CD4-positive, alpha-beta T cell treated with Interferon gamma for 1 hour (primary cell): ENCODE measurements around the gene ACY1.

ENCODE experiments used
- DNase-seq: peaks from one replicate; pipeline ENCODE4 v3.0.0-alpha.2; 2020

The ACY1 gene

DNA sequence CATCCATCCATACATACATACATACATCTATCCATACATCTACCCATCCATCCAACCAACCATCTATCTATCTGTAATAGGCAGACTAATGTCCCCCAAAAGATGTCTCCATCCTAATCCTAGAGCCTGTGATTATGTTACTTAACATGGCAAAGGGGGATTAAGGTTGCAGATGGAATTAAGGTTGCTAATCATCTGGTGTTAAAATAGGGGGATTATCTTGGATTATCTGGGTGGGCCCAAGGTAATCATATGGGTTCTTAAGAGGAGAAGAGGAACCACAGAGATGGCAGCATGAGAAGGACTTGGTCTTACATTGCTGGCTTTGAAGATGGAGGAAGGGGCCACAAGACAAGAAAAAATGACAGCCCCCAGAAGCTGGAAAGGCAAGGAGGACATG, 27.1 kb downstream of the ACY1 start:
- no peak for DNase-seq

DNA sequence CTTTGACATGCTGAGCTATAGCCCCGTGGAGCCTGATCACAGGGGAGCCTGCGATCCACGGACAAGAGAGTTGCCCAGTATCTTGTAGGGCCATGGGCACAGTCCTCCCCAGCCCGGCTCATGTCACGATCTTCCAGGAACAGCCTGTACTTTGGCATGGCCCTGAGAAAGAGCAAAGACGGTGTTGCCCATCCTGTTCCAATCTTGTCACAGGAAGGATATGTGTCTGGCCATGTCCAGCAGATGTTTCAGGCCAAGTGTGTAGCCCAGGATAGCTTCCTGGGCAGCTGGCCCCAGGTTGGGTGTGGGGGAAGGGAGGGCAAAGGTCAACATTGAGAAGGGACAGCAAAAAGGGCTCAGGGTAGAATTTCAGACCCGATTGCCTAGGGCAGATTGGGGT, 29.4 kb downstream of the ACY1 start:
- DNase-seq, result no peak

GRCh38 chr3:52013802-52014598, 30.7 kb downstream of the ACY1 start:
- DNase-seq, result no peak

DNA sequence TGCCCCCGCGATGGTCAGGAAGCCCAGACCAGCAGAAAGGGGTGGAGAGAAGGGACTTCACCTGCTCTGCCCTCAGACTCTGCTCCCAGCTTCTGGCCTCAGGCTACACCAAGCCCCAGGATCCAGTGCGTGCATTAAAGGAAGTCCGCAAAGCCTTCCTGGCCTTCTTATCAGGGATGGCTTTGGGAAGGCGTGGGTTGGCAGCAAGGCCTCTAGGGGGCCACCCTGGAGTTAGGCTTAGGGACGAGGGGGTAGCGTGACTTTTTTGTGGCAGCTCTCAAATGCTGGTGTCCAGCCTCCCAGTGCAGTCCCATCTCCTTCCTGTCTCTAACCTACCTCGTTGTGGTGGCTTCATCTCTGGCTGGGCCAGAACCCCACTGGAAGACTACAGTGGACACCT, 31.3 kb downstream of the ACY1 start:
- no peak for DNase-seq

- no peak for DNase-seq
These were observed 32.3 kb downstream of the ACY1 start for GRCh38 chr3:52015438-52016228.

DNA sequence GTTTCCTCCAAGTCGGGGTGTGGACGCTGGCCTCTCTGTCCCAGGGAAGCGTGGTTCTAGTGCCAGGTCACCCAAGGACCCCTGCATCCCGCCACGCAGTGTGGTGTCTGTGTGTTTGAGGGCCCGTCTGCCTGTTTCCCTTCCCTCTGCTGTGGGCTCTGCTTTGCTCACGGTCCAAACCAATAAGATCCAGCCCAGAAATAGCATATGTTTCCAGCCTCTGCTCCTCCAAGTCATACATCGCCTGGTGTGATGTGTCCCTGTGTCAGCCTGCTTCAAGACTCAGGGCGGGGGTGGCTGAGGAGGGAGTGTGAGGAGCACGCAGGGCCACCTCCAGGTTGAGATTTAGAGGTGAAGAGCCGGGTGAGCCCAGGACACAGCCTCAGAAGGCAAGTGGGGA, 34.3 kb downstream of the ACY1 start:
- no peak for DNase-seq

GRCh38 chr3:52018319-52019000, 35.1 kb downstream of the ACY1 start:
- no peak for DNase-seq

- DNase-seq, result no peak
These were observed 36.2 kb downstream of the ACY1 start for GRCh38 chr3:52019352-52020080.

GRCh38 chr3:52020796-52021195, 37.5 kb downstream of the ACY1 start:
- DNase-seq, result no peak

DNA sequence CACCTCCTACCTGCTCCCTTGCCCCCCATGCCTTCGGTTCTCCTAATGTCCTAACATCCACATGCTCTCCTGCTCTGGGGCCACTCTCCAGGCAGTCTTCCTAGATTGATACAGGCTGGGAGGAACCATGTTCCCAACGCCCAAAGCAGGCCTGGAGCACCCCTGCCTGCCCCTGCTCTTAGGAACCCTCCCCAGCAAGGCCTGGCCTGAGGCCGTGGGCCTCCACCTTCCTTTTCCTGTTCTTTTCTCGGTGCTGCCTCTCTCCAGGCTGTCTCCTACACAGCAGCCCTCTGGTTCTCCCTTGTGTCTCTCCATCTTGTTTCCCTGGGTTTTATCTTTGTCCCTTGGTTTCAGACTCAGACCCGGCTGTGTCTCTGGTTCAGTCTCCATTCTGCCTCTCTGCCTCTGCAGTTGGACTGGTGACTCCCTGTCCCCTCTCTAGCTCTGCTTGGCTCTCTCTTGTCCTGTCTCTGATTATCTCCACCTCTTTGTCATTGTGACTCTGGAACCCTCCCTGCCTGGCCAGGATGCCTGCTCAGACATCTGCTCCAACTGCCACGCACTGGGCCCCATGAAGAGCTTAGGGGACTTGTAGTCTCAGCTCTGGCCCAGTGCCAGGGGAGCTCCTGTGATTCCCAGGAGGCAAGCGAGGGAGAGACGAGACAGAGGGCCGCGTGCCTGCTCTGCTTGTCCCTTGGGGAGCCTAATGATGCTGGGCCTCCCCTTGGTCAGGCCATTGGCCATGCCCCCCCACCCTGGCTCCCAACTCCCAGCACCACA, 38.3 kb downstream of the ACY1 start:
- DNase-seq, result no peak

DNA sequence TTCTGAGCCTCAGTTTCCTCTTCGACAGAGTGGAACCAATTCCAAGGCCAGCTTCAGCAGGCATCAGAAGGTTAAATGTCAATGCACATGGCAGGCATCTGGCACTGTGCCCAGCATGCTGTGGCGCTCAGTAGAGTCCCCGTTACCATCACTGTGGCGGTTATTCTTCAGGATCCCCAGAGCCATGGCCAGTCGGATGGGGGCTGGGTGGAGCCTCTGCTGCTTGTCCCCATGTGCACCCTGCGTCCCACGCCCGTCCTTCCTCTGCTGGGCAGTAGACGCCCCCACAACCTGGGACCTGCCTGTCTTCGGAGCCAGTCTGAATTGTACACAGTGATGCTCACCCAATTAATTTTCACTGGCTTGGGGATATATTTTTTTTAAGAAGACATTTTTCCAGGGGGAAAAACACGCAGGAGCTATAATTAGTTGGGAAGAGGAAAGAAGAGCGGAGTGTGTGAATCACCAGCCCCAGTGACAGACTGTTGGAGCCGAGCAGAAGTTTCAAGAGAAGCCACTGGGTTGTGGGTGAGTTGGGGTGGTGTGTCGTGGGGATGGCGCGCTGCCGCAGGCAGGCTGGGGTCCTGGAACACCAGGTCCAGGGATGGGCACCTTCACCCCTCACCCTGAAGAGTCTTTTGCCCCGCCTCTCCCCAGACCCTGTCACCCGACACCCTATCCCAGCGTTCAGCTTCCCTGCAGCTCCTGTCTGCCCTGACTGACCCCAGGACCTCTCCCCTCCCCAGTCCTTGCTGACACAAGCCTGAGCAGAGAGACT, 39.2 kb downstream of the ACY1 start:
- DNase-seq, result no peak

DNA sequence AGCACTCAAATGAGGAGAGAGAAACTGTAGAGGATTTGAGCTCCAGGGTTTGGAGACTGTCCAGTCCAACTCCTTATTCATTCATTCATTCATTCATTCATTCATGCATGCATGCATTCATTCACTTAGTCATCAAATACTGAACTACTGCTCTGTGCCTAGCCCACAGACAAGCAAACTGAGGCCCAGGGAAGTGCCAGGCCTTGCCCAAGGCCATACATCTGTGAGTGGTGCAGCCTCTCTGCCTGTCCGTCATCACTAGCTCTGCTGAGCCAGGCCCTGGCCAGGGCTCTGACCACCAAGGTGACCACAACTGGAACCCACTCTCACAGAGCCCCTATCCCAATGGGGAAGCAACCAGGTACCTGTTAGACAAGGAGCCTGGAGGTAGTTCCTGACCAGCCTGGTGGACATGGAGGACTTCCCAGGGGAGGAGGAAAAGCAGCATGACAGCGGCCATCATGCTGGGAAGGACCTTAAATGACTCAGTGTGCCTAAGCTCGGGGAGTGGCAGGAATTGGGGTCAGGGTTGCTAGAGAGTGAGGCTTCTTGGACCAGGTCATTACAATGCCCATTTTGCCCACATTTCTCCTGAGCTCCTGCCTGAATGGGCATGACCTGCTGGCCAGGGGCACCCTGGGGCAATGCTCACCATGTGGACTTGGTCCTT, 39.9 kb downstream of the ACY1 start:
- DNase-seq, result no peak

- no peak for DNase-seq
These were observed 40.8 kb downstream of the ACY1 start for GRCh38 chr3:52023860-52024764.

DNA sequence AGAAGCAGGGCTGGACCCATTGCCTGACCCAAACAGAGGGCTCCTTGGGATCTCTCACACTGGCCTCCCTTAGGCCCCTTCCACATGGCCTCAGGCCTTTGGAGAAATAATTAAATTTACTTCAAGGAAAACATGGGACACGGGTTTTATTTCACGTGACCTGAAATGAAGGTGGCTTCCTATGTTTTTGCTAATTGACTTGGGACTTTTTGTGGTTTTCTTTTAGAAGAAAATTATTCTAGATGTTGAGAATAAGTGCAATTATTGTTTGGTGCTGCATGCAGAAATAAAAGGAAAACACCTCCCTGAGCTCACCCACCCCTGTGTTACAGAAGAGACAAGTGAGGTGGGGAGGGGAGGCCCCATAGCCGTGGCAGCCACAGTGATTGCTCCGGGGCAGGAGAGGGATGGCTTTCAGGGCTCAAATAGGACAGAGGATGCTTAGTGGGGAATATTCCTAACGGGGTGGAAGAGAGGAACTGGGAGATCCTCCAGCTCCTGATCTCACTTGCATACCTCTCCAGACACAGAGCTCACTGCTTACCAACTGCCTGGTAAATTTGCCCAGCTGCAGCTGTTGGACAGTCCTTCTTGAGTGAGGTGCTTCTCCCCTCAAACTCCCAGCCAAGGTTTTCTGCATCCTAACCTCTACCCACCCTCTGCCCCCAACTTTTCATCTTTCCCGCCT, 41.6 kb downstream of the ACY1 start:
- DNase-seq, result no peak

DNA sequence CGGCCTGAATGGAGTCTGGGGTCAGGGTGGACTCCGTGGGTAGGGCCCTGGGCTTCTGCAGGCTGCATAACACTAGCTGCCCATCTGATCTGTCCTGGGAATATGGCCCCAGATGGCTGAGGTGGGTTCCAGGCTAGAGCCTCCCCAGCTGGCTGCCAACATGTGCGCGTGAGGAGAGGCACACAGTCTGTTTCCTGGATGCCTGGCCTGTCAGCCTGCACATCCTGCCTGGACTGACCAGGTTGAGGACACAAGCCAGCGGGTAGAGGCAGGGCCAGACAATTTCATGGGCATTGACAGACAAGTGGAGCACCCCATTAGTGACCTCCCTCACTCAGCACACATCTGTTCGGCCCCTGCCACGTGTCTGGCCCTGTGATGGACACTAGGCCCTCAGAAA, 42.1 kb downstream of the ACY1 start:
- DNase-seq, result no peak

- DNase-seq, result no peak
These were observed 42.7 kb downstream of the ACY1 start for GRCh38 chr3:52026041-52026440.

DNA sequence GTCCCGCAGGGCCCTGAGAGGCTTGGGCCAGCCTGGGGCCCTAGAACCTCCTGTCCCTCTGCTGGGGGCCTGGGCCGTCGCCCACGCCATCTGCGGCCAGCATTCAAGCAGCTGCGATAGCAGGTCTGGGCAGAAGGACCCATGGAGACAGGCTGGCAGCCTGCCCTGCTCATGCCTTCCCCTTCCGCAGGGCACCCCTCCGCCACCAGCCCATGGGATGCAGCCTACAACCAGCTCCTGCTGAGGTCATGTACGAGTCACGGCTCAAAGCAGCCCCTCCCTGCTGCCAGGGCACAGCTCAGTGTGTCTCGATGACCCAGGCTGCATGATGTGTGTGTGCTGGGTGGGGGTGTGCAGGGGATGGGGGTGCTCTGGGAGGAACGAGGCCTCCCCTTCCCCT, 45.2 kb downstream of the ACY1 start:
- no peak for DNase-seq

DNA sequence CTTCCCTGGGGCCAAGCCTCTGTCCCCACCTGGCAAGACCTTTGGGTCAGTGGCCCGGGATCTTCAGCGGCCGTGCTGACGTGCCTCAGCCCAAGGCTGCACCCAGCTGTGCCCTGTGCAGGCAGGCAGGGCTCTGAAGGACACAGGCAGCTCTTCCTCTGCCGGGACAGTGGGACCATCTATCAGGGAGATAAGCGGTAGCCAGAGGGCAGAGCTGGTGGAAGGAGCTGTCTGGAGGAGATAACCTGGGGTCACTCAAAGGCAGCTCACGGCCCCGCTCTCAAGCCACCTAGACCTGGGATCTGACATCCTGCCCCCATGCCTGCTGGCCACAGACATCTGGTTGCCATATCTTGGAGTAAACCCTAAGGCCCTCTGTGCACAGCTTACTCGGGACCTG, 45.7 kb downstream of the ACY1 start:
- no peak for DNase-seq

- no peak for DNase-seq
These were observed 46.2 kb downstream of the ACY1 start for GRCh38 chr3:52029535-52029934.
